DND-41 (cell line): ENCODE data around the gene CFAP45.

Experiments
- ATAC-seq: fragments of 200-7000 bp; cut with Tn5 transposase; 3 replicates; pipeline ENCODE4 v1.9.1; 2021; ENCODE audit warnings: low read depth; ENCODE audit not compliant: insufficient read depth
- DNase-seq: peaks from one replicate; pipeline ENCODE4 v3.0.0-alpha.2; 2020
- H2AFZ ChIP-seq: 2 replicates; pipeline ENCODE4 v1.6.0; 2012; ENCODE audit warnings: low read depth, low read length
- H3K27ac ChIP-seq: 2 replicates; pipeline ENCODE4 v1.5.1; 2012; ENCODE audit warnings: low read length, inconsistent platforms
- H3K27me3 ChIP-seq: fragments of 200-600 bp; sonication (generic); 2 replicates; pipeline ENCODE4 v1.6.0; 2012; ENCODE audit warnings: low read length, mild to moderate bottlenecking, inconsistent platforms; ENCODE audit not compliant: insufficient read depth, poor library complexity
- H3K36me3 ChIP-seq: 2 replicates; pipeline ENCODE4 v1.5.1; 2012; ENCODE audit warnings: low read length, inconsistent platforms; ENCODE audit not compliant: insufficient read depth
- H3K4me1 ChIP-seq: 2 replicates; pipeline ENCODE4 v1.5.1; 2012; ENCODE audit warnings: mild to moderate bottlenecking, low read length; ENCODE audit not compliant: insufficient read depth
- H3K4me2 ChIP-seq: 2 replicates; pipeline ENCODE4 v1.6.0; 2012; ENCODE audit warnings: mild to moderate bottlenecking, moderate library complexity, low read length, inconsistent platforms; ENCODE audit not compliant: insufficient read depth
- H3K4me3 ChIP-seq, 2 experiments: fragments of 200-600 bp in 1 of 2; shearing (Covaris generic) in 1 of 2; 2 replicates each; pipeline ENCODE4 v1.5.1; 2012 to 2016; ENCODE audit warnings: inconsistent platforms in 2 of 2, low read length in 2 of 2, mild to moderate bottlenecking in 2 of 2, low read depth in 1 of 2, moderate library complexity in 1 of 2
- H3K79me2 ChIP-seq: 2 replicates; pipeline ENCODE4 v1.6.0; 2012; ENCODE audit warnings: low read length, inconsistent platforms; ENCODE audit not compliant: insufficient read depth
- H3K9ac ChIP-seq: 2 replicates; pipeline ENCODE4 v1.6.0; 2012; ENCODE audit warnings: low read depth, mild to moderate bottlenecking, inconsistent platforms, low read length, moderate library complexity
- H3K9me3 ChIP-seq: 2 replicates; pipeline ENCODE4 v1.5.1; 2012; ENCODE audit warnings: low read length, moderate library complexity, mild to moderate bottlenecking, inconsistent platforms; ENCODE audit not compliant: insufficient read depth, severe bottlenecking
- H4K20me1 ChIP-seq: 2 replicates; pipeline ENCODE4 v1.6.0; 2012; ENCODE audit warnings: low read length; ENCODE audit not compliant: insufficient read depth
- CTCF ChIP-seq: IDR thresholded peaks from 2 replicates; pipeline ENCODE4 v1.5.1; 2012; ENCODE audit warnings: borderline replicate concordance, low read length, moderate library complexity, mild to moderate bottlenecking; ENCODE audit not compliant: poor library complexity, severe bottlenecking; ENCODE audit errors: extremely low read depth
- EZH2 ChIP-seq: IDR thresholded peaks from 3 replicates; pipeline ENCODE4 v1.6.1; 2012; ENCODE audit warnings: borderline replicate concordance, low read depth, mild to moderate bottlenecking, moderate library complexity, low read length, inconsistent platforms; ENCODE audit not compliant: severe bottlenecking

The CFAP45 gene

GRCh38 chr1:159889202-159889601, 10.8 kb downstream of the CFAP45 start:
- ATAC-seq (no peak), DNase-seq (no peak)
- Histone ChIP-seq H3K27me3 (peaks cover 5% of the 10 kb centered on the region), H3K27ac (no peak overlapping the region), H3K4me3 (no peak overlapping the region), H3K9ac (no peak overlapping the region), H3K79me2 (no peaks in the 10 kb centered on the region), H3K4me1 (no peaks in the 10 kb centered on the region), H3K9me3 (no peaks in the 10 kb centered on the region), H3K4me2 (no peak overlapping the region), H3K36me3 (no peaks in the 10 kb centered on the region), H4K20me1 (no peaks in the 10 kb centered on the region), H2AFZ (no peak overlapping the region)
- TF ChIP-seq CTCF: no peak
- TF ChIP-seq EZH2: no peak

DNA sequence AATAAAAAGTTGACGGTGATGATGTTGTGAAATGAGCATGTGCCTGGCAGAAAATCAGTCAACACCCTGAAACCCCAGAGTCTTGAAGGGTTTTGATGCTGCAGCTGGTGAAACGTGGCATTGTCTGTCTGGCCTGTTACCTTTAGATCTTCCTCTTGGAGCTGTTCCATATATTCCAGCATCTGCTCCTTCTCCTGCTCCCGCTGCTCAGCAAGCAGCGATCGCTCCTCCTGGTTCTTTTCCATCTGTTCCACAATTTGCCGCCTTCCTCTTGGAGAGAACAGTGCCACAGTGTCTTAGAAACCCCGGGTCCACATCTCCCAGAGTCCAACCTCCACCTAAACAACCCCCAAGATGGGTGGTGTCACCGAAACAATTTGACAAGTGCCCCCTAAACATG, 15.7 kb downstream of the CFAP45 start:
- Histone ChIP-seq H3K9me3 (no peaks in the 10 kb centered on the region), H3K4me1 (no peaks in the 10 kb centered on the region), H2AFZ (no peak overlapping the region), H3K4me2 (no peak overlapping the region), H3K9ac (no peak overlapping the region), H3K36me3 (no peaks in the 10 kb centered on the region), H4K20me1 (no peaks in the 10 kb centered on the region), H3K27me3 (peaks cover 9% of the 10 kb centered on the region), H3K4me3 (no peak overlapping the region), H3K79me2 (no peaks in the 10 kb centered on the region), H3K27ac (no peak overlapping the region)
- DNase-seq: no peak
- ATAC-seq: no peak
- TF ChIP-seq CTCF (no peak), EZH2 (no peak)

- ATAC-seq (no peak), DNase-seq (no peak)
- Histone ChIP-seq H3K4me2 (no peak overlapping the region), H3K9ac (no peak overlapping the region), H3K4me1 (no peaks in the 10 kb centered on the region), H3K4me3 (no peak overlapping the region), H2AFZ (no peak overlapping the region), H3K27ac (no peak overlapping the region), H3K27me3 (peaks cover 12% of the 10 kb centered on the region), H3K36me3 (no peaks in the 10 kb centered on the region), H4K20me1 (no peaks in the 10 kb centered on the region), H3K9me3 (no peaks in the 10 kb centered on the region), H3K79me2 (no peaks in the 10 kb centered on the region)
- TF ChIP-seq EZH2: no peak
- no peak for TF ChIP-seq CTCF
Measured at GRCh38 chr1:159883134-159883533, 16.8 kb downstream of the CFAP45 start.

GRCh38 chr1:159882527-159882862, 17.5 kb downstream of the CFAP45 start:
- Histone ChIP-seq H3K27me3 (peaks cover 12% of the 10 kb centered on the region), H2AFZ (no peak overlapping the region), H3K4me1 (no peaks in the 10 kb centered on the region), H3K9ac (no peak overlapping the region), H3K36me3 (no peaks in the 10 kb centered on the region), H3K9me3 (no peaks in the 10 kb centered on the region), H3K79me2 (no peaks in the 10 kb centered on the region), H3K27ac (no peak overlapping the region), H4K20me1 (no peaks in the 10 kb centered on the region), H3K4me3 (no peak overlapping the region), H3K4me2 (no peak overlapping the region)
- ATAC-seq (no peak), DNase-seq (no peak)
- no peak for TF ChIP-seq CTCF
- TF ChIP-seq EZH2: no peak
